ENCODE data around the gene LCN12.

- TF ChIP-seq POLR2A (IDR thresholded peaks at IDR 0.05) (no peak), CTCF (IDR thresholded peaks at IDR 0.05) (no peak)
Observed at GRCh38 chr9:136954270-136955083, 2.4 kb downstream of the LCN12 start.
